Ovary (tissue), 9 donors: ENCODE data around the gene ARHGEF40. TPM values are rescaled to one million over a fixed set of nuclear protein-coding genes. Genes with fewer than 3 reads are reported as not detected.

ENCODE experiments used
- DNase-seq, 5 donors: peaks; one replicate each; pipeline ENCODE4 v3.0.0-alpha.2; 2019 to 2020
- H3K27ac ChIP-seq, 2 donors: fragments of 200-600 bp; one replicate each; pipeline versions ENCODE4 v1.5.1 to v1.8.0; 2019 to 2022
- H3K27me3 ChIP-seq: fragments of 200-600 bp; one replicate; pipeline ENCODE4 v1.8.0; 2022
- H3K36me3 ChIP-seq: fragments of 200-600 bp; sonication (generic); one replicate; pipeline ENCODE4 v1.5.1; 2019
- H3K4me1 ChIP-seq: one replicate; pipeline ENCODE4 v1.8.1; 2013; ENCODE audit warnings: mild to moderate bottlenecking, moderate library complexity; ENCODE audit not compliant: insufficient read depth
- H3K4me3 ChIP-seq: fragments of 200-600 bp; sonication (generic); one replicate; pipeline ENCODE4 v1.5.1; 2017
- H3K9me3 ChIP-seq, 2 donors: fragments of 200-600 bp in 1 of 2; sonication (generic) in 1 of 2; one replicate each; pipeline versions ENCODE4 v1.5.1 to v1.8.1; 2013 to 2019; ENCODE audit warnings: mild to moderate bottlenecking in 1 of 2, moderate library complexity in 1 of 2
- CTCF ChIP-seq, 3 donors: fragments of 450-650 bp in 2 of 3; fragments of 200-600 bp in 1 of 3; IDR thresholded peaks; one replicate each; pipeline versions ENCODE4 v1.5.1 to v1.8.0; 2016 to 2022; ENCODE audit warnings: antibody characterized with exemption in 3 of 3, mild to moderate bottlenecking in 1 of 3
- EP300 ChIP-seq: sonication (generic); formaldehyde crosslinking; IDR thresholded peaks from one replicate; pipeline ENCODE4 v1.6.1; 2017; ENCODE audit warnings: antibody characterized with exemption
- POLR2A ChIP-seq: fragments of 450-650 bp; IDR thresholded peaks from one replicate; pipeline ENCODE4 v1.6.1; 2017; ENCODE audit warnings: antibody characterized with exemption, mild to moderate bottlenecking, moderate library complexity
- WGBS, 3 donors: extraction: QIAGEN DNeasy Blood & Tissue Kit in 1 of 3; methylation state at CpG; one replicate each; pipeline versions ENCODE4 v1.1.5 to v1.1.7; 2013 to 2017; 5-methylcytosine and 5-hydroxymethylcytosine counted together
- intact Hi-C, 4 donors: fragments of 100-400 bp; cut with DNase I; formaldehyde crosslinking; loops; one replicate each; pipeline versions ENCODE4 v1.11.0 to v1.15.1; 2022 to 2023
- polyA plus RNA-seq, 2 donors: library from polyadenylated mRNA; stranded (reverse); fragments of 200-250 nt in 1 of 2; fragments of 350-450 nt in 1 of 2; fragmentation: Illumina TruSeq in 1 of 2; extraction: RNeasy Lipid Tissue Mini Kit (QIAGEN cat#74804) in 1 of 2; gene quantifications; one replicate each; pipeline ENCODE4 v1.2.3, GENCODE V29; 2013 to 2014
- total RNA-seq, 7 donors: library from RNA; depleted of rRNA in 2 of 7; stranded (reverse); fragments of >200 nt in 2 of 7; fragmentation: NEBNext Ultra II Directional in 3 of 7; extraction: Animal tissue kit (Norgen Biotek cat#: 25700) in 3 of 7; gene quantifications; one replicate each; pipeline versions ENCODE4 v1.1.0 to v1.2.4, GENCODE V29; 2016 to 2023
- donor health status: DM: no; HTN: no; CAD: no; lungs with moderate emphysema.
- donor health status: DM: no; HTN: no; CAD: no.
- donor health status: Bipolar disorder and iron deficiency.
- donor health status: DM: yes; HTN: yes; CAD: no.
- donor health status: DM: no; HTN: no; CAD: no.
- donor health status: DM: yes; HTN: yes; CAD: no.

Gene ARHGEF40
- total and polyA plus RNA-seq, 9 donors: 29.8 to 98.3 (median 52.4) TPM

DNA sequence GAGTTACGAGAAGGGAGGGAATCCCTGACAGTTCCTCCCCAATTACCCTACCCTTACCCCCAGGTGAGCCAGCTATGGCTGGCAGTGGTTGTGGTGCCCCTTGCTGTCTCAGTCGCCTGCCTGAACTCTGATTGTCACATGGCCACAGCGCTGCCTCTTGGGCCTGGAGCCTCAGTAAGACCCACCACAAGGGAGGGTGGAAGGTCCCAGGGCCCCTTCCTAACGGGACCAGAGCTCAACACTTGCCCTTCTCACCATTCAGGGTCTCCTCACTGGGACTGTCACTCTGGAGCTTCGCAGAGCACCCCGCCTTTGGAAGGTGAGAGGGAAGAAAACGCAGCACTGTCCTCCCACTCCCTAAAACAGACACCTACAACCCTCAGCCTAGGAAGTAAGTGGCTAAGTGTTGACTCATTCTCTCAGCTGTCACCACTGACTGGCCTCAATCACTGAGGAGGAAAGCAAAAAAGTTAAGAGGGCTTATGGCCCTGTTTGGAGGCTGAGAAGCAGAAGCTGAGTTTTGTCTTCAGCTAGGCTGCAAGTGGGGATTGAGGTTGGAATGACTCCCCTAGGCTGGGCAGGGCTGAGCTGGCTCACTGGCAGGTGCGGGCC lies 31.8 kb downstream of the ARHGEF40 start:
- intact Hi-C loops: loop anchor here (5.0 to 10.0 kb wide), 5 partner anchors 35 to 417 kb away; partner anchors contain the start of genes ANG (in 1 of the 4), HNRNPC (in 1 of the 4) and RNASE4 (in 1 of the 4)
- DNase-seq: no peak
- Histone ChIP-seq H3K4me1 (peaks cover 4% of the 10 kb centered on the region), H3K27me3 (no peaks in the 10 kb centered on the region), H3K27ac (no peak overlapping the region), H3K36me3 (no peaks in the 10 kb centered on the region), H3K9me3 (no peaks in the 10 kb centered on the region), H3K4me3 (no peak overlapping the region)
- 84 to 91% (median 88%) methylated on average over 8 of the region's 8 CpGs for WGBS, 3 donors
- no peak for TF ChIP-seq POLR2A
- no peak for TF ChIP-seq CTCF (IDR thresholded peaks at IDR 0.05)
- TF ChIP-seq EP300: no peak

- Histone ChIP-seq H3K4me3 (no peak overlapping the region), H3K27ac (peak overlapping the region in 1 of 2 donors; percentile 93)
- WGBS, 3 donors: 16 to 19% (median 17%) methylated on average over 9 of the region's 9 CpGs
These were observed 32.7 kb downstream of the ARHGEF40 start for GRCh38 chr14:21102521-21103410.

DNA sequence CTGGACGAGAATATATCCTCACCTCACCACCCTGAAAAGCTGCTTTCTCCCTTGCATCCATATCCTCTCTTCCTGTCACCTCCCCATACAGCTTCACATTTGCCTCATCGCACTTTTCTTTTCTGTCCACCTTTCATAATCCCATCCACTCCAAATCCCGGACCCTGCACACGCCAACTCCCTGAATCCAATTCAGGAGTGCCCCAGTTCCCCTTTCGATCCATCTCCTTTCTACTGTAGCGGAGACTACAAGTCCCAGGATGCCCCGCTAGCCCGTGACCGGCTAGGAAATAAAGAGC lies 33.3 kb downstream of the ARHGEF40 start:
- Histone ChIP-seq H3K27ac (peak overlapping the region in 1 of 2 donors; percentile 93), H3K36me3 (no peaks in the 10 kb centered on the region), H3K4me1 (peaks cover 4% of the 10 kb centered on the region), H3K9me3 (no peaks in the 10 kb centered on the region), H3K27me3 (no peaks in the 10 kb centered on the region), H3K4me3 (peak overlapping the region; percentile 57)
- DNase-seq: no peak
- WGBS, 3 donors: 0 to 1% (median 1%) methylated on average over 9 of the region's 9 CpGs
- intact Hi-C loops: loop anchor here (5.0 to 10.0 kb wide), 5 partner anchors 36 to 419 kb away; partner anchors contain the start of genes ANG (in 1 of the 4), HNRNPC (in 1 of the 4) and RNASE4 (in 1 of the 4)
- no peak for TF ChIP-seq EP300
- no peak for TF ChIP-seq CTCF (IDR thresholded peaks at IDR 0.05)
- TF ChIP-seq POLR2A: no peak

More at GRCh38 chr14:21102521-21103410, 32.7 kb downstream of the ARHGEF40 start:
- Histone ChIP-seq H3K36me3 (no peaks in the 10 kb centered on the region), H3K27me3 (no peaks in the 10 kb centered on the region), H3K9me3 (no peaks in the 10 kb centered on the region), H3K4me1 (peaks cover 4% of the 10 kb centered on the region)
- no peak for TF ChIP-seq CTCF (IDR thresholded peaks at IDR 0.05)
- no peak for TF ChIP-seq POLR2A
- no peak for TF ChIP-seq EP300
- no peak for DNase-seq
- intact Hi-C loops: loop anchor here (5.0 to 10.0 kb wide), 5 partner anchors 35 to 418 kb away; partner anchors contain the start of genes ANG (in 1 of the 4), HNRNPC (in 1 of the 4) and RNASE4 (in 1 of the 4)

DNA sequence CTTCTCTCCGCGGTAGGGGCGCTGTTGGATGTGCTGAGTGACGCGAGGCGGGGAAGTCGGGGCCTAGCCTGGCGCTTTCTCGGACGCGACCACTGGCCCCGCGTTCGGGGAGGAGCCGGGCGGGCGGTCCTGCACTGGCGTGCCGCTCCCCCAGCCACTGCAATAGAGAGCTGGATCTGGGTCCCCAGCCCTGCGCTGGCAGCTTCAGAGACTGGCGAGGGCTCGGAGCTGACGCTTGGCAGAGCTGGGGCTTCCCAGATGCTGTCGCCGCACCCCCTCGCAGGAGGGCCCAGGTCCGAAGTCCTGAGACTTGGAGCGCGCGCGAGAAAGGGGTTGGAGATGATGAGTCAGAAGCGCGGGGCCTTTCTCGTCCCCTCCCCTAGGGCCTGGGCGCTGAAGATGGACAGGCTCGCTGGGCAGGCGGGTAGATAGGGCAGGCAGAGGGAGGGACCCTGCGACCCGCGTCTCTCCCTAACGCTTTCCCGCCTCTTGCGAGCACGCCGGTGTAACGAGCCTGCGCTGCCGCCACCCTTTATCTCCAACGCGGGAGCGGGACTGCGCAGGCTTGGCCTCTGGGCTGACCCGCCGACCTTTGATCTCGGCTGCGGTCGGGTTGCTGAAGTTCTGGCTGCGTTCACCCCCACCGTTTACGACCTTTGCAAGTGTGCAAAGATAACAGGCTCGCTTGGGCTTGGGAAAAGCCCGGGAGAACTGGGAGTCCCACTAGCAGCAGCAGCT lies 33.8 kb downstream of the ARHGEF40 start:
- DNase-seq: peak; percentile 95 to 97 (median 96)
- 0% methylated on average over 52 to 62 of the region's 62 CpGs for WGBS, 3 donors
- H3K27ac ChIP-seq: peak overlapping the region; percentile 93 to 96
- no peaks in the 10 kb centered on the region for H3K9me3 ChIP-seq
- intact Hi-C loops: loop anchor here (2.0 to 10.0 kb wide), 6 partner anchors 35 to 419 kb away; partner anchors contain the start of genes ANG (in 1 of the 4), HNRNPC (in 1 of the 4) and RNASE4 (in 1 of the 4)
- TF ChIP-seq CTCF (IDR thresholded peaks at IDR 0.05) (peak; percentile 77 to 95 (median 92)), EP300 (no peak), POLR2A (peak; percentile 69)
- no peaks in the 10 kb centered on the region for H3K36me3 ChIP-seq
- H3K4me3 ChIP-seq: peak overlapping the region; percentile 57
- peaks cover 4% of the 10 kb centered on the region for H3K4me1 ChIP-seq
- H3K27me3 ChIP-seq: no peaks in the 10 kb centered on the region
